Activated naive CD4-positive, alpha-beta T cell treated with anti-CD3 and anti-CD28 coated beads, Interleukin-2, amount 10 ng/mL, durations not matched to agents 5 hours and 36 hours (primary cell): ENCODE measurements around the gene POLR3B. TPM values are rescaled to one million over a fixed set of nuclear protein-coding genes. Genes with fewer than 3 reads are reported as not detected.

Source experiments
- total RNA-seq, 2 experiments: library from RNA; stranded (reverse); gene quantifications; one replicate each; pipeline ENCODE4 v1.2.3, GENCODE V29; 2021

POLR3B gene
- total RNA-seq: 1 to 10 TPM; 5.6 to 5.8 TPM

GRCh38 chr12:106357549-106358395, at the start of gene POLR3B:
Gene POLR3B (plus strand): TSS chr12:106357748. CDS start chr12:106357880, 132 bp downstream.

Other genes starting within 250 kb of the POLR3B start
- not detected for gene NUAK1, start 218.8 kb upstream of the POLR3B start, total RNA-seq
- 1 to 10 TPM; 5.1 to 5.9 TPM for gene CKAP4, start 109.7 kb upstream of the POLR3B start, total RNA-seq
- gene TCP11L2, start 55.0 kb upstream of the POLR3B start, total RNA-seq: 10 to 100 TPM; 38.8 to 39.7 TPM
- not detected for gene RFX4, start 225.3 kb downstream of the POLR3B start, total RNA-seq